Measurements from ENCODE around the gene CRY2. TPM values are rescaled to one million over a fixed set of nuclear protein-coding genes. Genes with fewer than 3 reads are reported as not detected.
"Not testable (repeated sequence)": the region's sequence is repeated elsewhere in the genome, so short reads cannot be mapped to it uniquely, and the experiment has no call there.

CRY2 gene
- total RNA-seq, 1 donor from 2014 or later: 23.8 TPM

- no peak overlapping the region for H3K4me3 Mint-ChIP-seq (ENCODE audit: unreplicated experiment)
- no peaks in the 10 kb centered on the region for H3K36me3 Mint-ChIP-seq (ENCODE audit: low read depth, unreplicated experiment)
- no peak for TF ChIP-seq CTCF (IDR thresholded peaks at IDR 0.05; ENCODE audit: unreplicated experiment)
- H3K27me3 Mint-ChIP-seq (ENCODE audit: unreplicated experiment): peaks cover 36% of the 10 kb centered on the region
- no peaks in the 10 kb centered on the region for H3K9me3 Mint-ChIP-seq (ENCODE audit: unreplicated experiment)
- DNase-seq (ENCODE audit: low spot score): no peak
- H3K4me1 Mint-ChIP-seq (ENCODE audit: unreplicated experiment): peaks cover 7% of the 10 kb centered on the region
- no peak overlapping the region for H3K27ac Mint-ChIP-seq (ENCODE audit: unreplicated experiment)
Observed at GRCh38 chr11:45902452-45903380, 55.4 kb downstream of the CRY2 start.

GRCh38 chr11:45904309-45904915 lies 57.1 kb downstream of the CRY2 start:
- no peak for TF ChIP-seq CTCF (IDR thresholded peaks at IDR 0.05; ENCODE audit: unreplicated experiment)
- Mint-ChIP-seq H3K27me3 (ENCODE audit: unreplicated experiment) (peaks cover 37% of the 10 kb centered on the region), H3K9me3 (ENCODE audit: unreplicated experiment) (no peaks in the 10 kb centered on the region), H3K36me3 (ENCODE audit: low read depth, unreplicated experiment) (no peaks in the 10 kb centered on the region), H3K4me1 (ENCODE audit: unreplicated experiment) (peaks cover 11% of the 10 kb centered on the region), H3K27ac (ENCODE audit: unreplicated experiment) (no peak overlapping the region), H3K4me3 (ENCODE audit: unreplicated experiment) (no peak overlapping the region)
- no peak for DNase-seq (ENCODE audit: low spot score)

- H3K4me1 Mint-ChIP-seq (ENCODE audit: unreplicated experiment): peaks cover 11% of the 10 kb centered on the region
- H3K36me3 Mint-ChIP-seq (ENCODE audit: low read depth, unreplicated experiment): no peaks in the 10 kb centered on the region
- H3K9me3 Mint-ChIP-seq (ENCODE audit: unreplicated experiment): no peaks in the 10 kb centered on the region
- H3K27me3 Mint-ChIP-seq (ENCODE audit: unreplicated experiment): peaks cover 38% of the 10 kb centered on the region
- no peak for TF ChIP-seq CTCF (IDR thresholded peaks at IDR 0.05; ENCODE audit: unreplicated experiment)
- no peak overlapping the region for H3K27ac Mint-ChIP-seq (ENCODE audit: unreplicated experiment)
- no peak for DNase-seq (ENCODE audit: low spot score)
- no peak overlapping the region for H3K4me3 Mint-ChIP-seq (ENCODE audit: unreplicated experiment)
Observed at GRCh38 chr11:45905095-45905494, 57.8 kb downstream of the CRY2 start.

- H3K27me3 Mint-ChIP-seq (ENCODE audit: unreplicated experiment): peaks cover 38% of the 10 kb centered on the region
- not testable (repeated sequence) for H3K4me1 Mint-ChIP-seq (ENCODE audit: unreplicated experiment); H3K36me3 Mint-ChIP-seq (ENCODE audit: low read depth, unreplicated experiment); DNase-seq (ENCODE audit: low spot score); H3K9me3 Mint-ChIP-seq (ENCODE audit: unreplicated experiment); H3K27ac Mint-ChIP-seq (ENCODE audit: unreplicated experiment); H3K4me3 Mint-ChIP-seq (ENCODE audit: unreplicated experiment)
Observed at GRCh38 chr11:45905576-45905975, 58.3 kb downstream of the CRY2 start.

GRCh38 chr11:45906096-45906682 lies 58.9 kb downstream of the CRY2 start:
- no peak for DNase-seq (ENCODE audit: low spot score)
- Mint-ChIP-seq H3K27me3 (ENCODE audit: unreplicated experiment) (peaks cover 34% of the 10 kb centered on the region), H3K27ac (ENCODE audit: unreplicated experiment) (no peak overlapping the region), H3K4me3 (ENCODE audit: unreplicated experiment) (no peak overlapping the region), H3K9me3 (ENCODE audit: unreplicated experiment) (no peaks in the 10 kb centered on the region), H3K36me3 (ENCODE audit: low read depth, unreplicated experiment) (no peaks in the 10 kb centered on the region), H3K4me1 (ENCODE audit: unreplicated experiment) (peaks cover 8% of the 10 kb centered on the region)
- TF ChIP-seq CTCF (IDR thresholded peaks at IDR 0.05; ENCODE audit: unreplicated experiment): no peak
